ENCODE data around the gene NOD2. TPM values are rescaled to one million over a fixed set of nuclear protein-coding genes. Genes with fewer than 3 reads are reported as not detected.

NOD2 gene
- total and polyA plus RNA-seq, 2 experiments from 2014 or later: 0.27 to 0.66 TPM

GRCh38 chr16:50683689-50684374, 9.6 kb upstream of the NOD2 start:
- H3K27me3 Mint-ChIP-seq (ENCODE audit: insufficient read depth, low read depth, poor library complexity): no peaks in the 10 kb centered on the region
- Histone ChIP-seq H2AFZ (no peak overlapping the region), H3K4me2 (no peak overlapping the region), H3K36me3 (ENCODE audit: insufficient read depth) (no peaks in the 10 kb centered on the region), H3F3A (replicated peaks; ENCODE audit: low read depth) (no peaks in the 10 kb centered on the region), H3K27me3 (ENCODE audit: insufficient read depth) (no peaks in the 10 kb centered on the region), H3K4me3 (no peak overlapping the region), H3K79me2 (replicated peaks; ENCODE audit: insufficient read depth) (no peaks in the 10 kb centered on the region), H3K4me1 (ENCODE audit: insufficient read depth) (no peaks in the 10 kb centered on the region), H3K9me2 (ENCODE audit: insufficient read depth) (no peaks in the 10 kb centered on the region), H4K20me1 (replicated peaks; ENCODE audit: insufficient read depth) (no peaks in the 10 kb centered on the region), H3K27ac (ENCODE audit: low read depth) (no peak overlapping the region)
- no peak for TF ChIP-seq STAT1 (IDR thresholded peaks at IDR 0.05; ENCODE audit: unreplicated experiment)
- 0 out of 4 replicates have a peak, but pooled peaks of 1 of the 2 experiments have one; percentile 3 for TF ChIP-seq CTCF (conservative IDR thresholded peaks at IDR 0.05; ENCODE audit: low read depth in 2 of 2)
- DNase-seq (ENCODE audit: low spot score) (no peak), ATAC-seq (peak; percentile 45; the same call in 2 of the 3 replicates)
- no peaks in the 10 kb centered on the region for H3K36me3 Mint-ChIP-seq (ENCODE audit: low read depth)
- no peaks in the 10 kb centered on the region; the same call in 2 of the 3 replicates for H3K4me1 Mint-ChIP-seq
- H3K4me3 Mint-ChIP-seq: no peak overlapping the region
- H3K27ac Mint-ChIP-seq: no peak overlapping the region
- no peaks in the 10 kb centered on the region for H3K9me3 Mint-ChIP-seq

DNA sequence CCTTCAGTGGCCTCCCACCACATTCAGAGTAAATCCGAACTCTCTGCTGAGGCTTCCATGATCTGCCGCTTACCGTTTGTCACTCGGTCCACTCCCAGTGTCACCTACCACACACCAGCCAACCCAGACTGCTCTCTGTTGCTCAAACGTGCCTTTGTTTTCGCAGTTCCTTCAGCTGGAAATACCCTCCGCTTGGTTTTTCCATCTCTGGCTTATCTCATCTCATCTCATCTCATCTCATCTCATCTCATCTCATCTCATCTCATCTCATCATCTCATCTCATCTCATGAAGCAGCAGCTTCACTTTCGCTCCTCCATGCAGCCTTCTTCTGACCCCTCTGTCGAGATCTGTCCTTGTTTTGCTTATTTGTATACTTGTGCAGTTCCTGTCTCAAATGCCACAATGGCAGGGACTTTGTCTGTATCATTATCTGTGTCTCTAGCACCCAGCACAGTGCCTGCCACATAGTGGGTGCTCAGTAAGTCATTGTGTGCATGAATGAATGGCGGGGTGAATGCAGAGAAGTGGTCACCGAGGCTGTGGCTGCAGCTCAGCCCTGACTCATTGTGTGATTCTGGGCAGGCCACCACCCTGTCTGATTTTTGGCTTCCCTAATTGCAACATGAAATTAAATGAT, 8.5 kb upstream of the NOD2 start:
- Histone ChIP-seq H3K27me3 (ENCODE audit: insufficient read depth) (no peaks in the 10 kb centered on the region), H3K27ac (ENCODE audit: low read depth) (no peak overlapping the region), H4K20me1 (replicated peaks; ENCODE audit: insufficient read depth) (no peaks in the 10 kb centered on the region), H3F3A (replicated peaks; ENCODE audit: low read depth) (no peaks in the 10 kb centered on the region), H3K9me2 (ENCODE audit: insufficient read depth) (no peaks in the 10 kb centered on the region), H3K4me1 (ENCODE audit: insufficient read depth) (no peaks in the 10 kb centered on the region), H2AFZ (no peak overlapping the region), H3K36me3 (ENCODE audit: insufficient read depth) (no peaks in the 10 kb centered on the region), H3K4me3 (no peak overlapping the region), H3K79me2 (replicated peaks; ENCODE audit: insufficient read depth) (no peaks in the 10 kb centered on the region), H3K4me2 (no peak overlapping the region)
- no peaks in the 10 kb centered on the region for H3K9me3 Mint-ChIP-seq
- no peaks in the 10 kb centered on the region for H3K36me3 Mint-ChIP-seq (ENCODE audit: low read depth)
- DNase-seq (ENCODE audit: low spot score): no peak
- no peaks in the 10 kb centered on the region for H3K4me1 Mint-ChIP-seq
- no peaks in the 10 kb centered on the region for H3K27me3 Mint-ChIP-seq (ENCODE audit: insufficient read depth, low read depth, poor library complexity)
- no peak for ATAC-seq
- H3K27ac Mint-ChIP-seq: no peak overlapping the region
- no peak overlapping the region for H3K4me3 Mint-ChIP-seq
- TF ChIP-seq, protein P1, sequence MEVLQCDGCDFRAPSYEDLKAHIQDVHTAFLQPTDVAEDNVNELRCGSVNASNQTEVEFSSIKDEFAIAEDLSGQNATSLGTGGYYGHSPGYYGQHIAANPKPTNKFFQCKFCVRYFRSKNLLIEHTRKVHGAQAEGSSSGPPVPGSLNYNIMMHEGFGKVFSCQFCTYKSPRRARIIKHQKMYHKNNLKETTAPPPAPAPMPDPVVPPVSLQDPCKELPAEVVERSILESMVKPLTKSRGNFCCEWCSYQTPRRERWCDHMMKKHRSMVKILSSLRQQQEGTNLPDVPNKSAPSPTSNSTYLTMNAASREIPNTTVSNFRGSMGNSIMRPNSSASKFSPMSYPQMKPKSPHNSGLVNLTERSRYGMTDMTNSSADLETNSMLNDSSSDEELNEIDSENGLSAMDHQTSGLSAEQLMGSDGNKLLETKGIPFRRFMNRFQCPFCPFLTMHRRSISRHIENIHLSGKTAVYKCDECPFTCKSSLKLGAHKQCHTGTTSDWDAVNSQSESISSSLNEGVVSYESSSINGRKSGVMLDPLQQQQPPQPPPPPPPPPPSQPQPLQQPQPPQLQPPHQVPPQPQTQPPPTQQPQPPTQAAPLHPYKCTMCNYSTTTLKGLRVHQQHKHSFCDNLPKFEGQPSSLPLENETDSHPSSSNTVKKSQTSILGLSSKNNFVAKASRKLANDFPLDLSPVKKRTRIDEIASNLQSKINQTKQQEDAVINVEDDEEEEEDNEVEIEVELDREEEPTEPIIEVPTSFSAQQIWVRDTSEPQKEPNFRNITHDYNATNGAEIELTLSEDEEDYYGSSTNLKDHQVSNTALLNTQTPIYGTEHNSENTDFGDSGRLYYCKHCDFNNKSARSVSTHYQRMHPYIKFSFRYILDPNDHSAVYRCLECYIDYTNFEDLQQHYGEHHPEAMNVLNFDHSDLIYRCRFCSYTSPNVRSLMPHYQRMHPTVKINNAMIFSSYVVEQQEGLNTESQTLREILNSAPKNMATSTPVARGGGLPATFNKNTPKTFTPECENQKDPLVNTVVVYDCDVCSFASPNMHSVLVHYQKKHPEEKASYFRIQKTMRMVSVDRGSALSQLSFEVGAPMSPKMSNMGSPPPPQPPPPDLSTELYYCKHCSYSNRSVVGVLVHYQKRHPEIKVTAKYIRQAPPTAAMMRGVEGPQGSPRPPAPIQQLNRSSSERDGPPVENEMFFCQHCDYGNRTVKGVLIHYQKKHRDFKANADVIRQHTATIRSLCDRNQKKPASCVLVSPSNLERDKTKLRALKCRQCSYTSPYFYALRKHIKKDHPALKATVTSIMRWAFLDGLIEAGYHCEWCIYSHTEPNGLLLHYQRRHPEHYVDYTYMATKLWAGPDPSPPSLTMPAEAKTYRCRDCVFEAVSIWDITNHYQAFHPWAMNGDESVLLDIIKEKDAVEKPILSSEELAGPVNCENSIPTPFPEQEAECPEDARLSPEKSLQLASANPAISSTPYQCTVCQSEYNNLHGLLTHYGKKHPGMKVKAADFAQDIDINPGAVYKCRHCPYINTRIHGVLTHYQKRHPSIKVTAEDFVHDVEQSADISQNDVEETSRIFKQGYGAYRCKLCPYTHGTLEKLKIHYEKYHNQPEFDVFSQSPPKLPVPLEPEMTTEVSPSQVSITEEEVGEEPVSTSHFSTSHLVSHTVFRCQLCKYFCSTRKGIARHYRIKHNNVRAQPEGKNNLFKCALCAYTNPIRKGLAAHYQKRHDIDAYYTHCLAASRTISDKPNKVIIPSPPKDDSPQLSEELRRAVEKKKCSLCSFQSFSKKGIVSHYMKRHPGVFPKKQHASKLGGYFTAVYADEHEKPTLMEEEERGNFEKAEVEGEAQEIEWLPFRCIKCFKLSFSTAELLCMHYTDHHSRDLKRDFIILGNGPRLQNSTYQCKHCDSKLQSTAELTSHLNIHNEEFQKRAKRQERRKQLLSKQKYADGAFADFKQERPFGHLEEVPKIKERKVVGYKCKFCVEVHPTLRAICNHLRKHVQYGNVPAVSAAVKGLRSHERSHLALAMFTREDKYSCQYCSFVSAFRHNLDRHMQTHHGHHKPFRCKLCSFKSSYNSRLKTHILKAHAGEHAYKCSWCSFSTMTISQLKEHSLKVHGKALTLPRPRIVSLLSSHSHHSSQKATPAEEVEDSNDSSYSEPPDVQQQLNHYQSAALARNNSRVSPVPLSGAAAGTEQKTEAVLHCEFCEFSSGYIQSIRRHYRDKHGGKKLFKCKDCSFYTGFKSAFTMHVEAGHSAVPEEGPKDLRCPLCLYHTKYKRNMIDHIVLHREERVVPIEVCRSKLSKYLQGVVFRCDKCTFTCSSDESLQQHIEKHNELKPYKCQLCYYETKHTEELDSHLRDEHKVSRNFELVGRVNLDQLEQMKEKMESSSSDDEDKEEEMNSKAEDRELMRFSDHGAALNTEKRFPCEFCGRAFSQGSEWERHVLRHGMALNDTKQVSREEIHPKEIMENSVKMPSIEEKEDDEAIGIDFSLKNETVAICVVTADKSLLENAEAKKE (CRISPR knock-in tag; IDR thresholded peaks at IDR 0.05): no peak
- TF ChIP-seq STAT1 (IDR thresholded peaks at IDR 0.05; ENCODE audit: unreplicated experiment) (no peak), POLR2AphosphoS5 (IDR thresholded peaks at IDR 0.05; ENCODE audit: low read depth) (no peak), JUNB (IDR thresholded peaks at IDR 0.05; ENCODE audit: unreplicated experiment) (no peak), EZH2 (IDR thresholded peaks at IDR 0.05; ENCODE audit: low read depth, unreplicated experiment) (no peak), EZH2phosphoT487 (IDR thresholded peaks at IDR 0.05; ENCODE audit: unreplicated experiment) (no peak), NANOG (IDR thresholded peaks at IDR 0.05; ENCODE audit: borderline replicate concordance) (no peak), REST (IDR thresholded peaks at IDR 0.05; ENCODE audit: unreplicated experiment) (no peak)
